ENCODE data around the gene ENDOU. TPM values are rescaled to one million over a fixed set of nuclear protein-coding genes. Genes with fewer than 3 reads are reported as not detected.

ENDOU gene
- total RNA-seq, 1 donor from 2014 or later, result 0.32 TPM

GRCh38 chr12:47735649-47736048 is 10.4 kb upstream of the ENDOU start:
- no peaks in the 10 kb centered on the region for H3K27me3 ChIP-seq
- H3K4me1 ChIP-seq, result peaks cover 45% of the 10 kb centered on the region
- no peaks in the 10 kb centered on the region for H3K9me3 ChIP-seq
- DNase-seq (no peak), ATAC-seq (no peak)
- TF ChIP-seq CTCF (IDR thresholded peaks at IDR 0.05), result no peak
- no peaks in the 10 kb centered on the region for H3K36me3 ChIP-seq
- no peak overlapping the region for H3K4me3 ChIP-seq
- H3K27ac ChIP-seq, result peak overlapping the region; percentile 78
- intact Hi-C loops (cut with DNase I), result no loop called here

- no peak for DNase-seq
- H3K9me3 ChIP-seq, result no peaks in the 10 kb centered on the region
- intact Hi-C loops (cut with DNase I), result no loop called here
- H3K36me3 ChIP-seq, result no peaks in the 10 kb centered on the region
- no peaks in the 10 kb centered on the region for H3K27me3 ChIP-seq
- no peak for ATAC-seq
- H3K4me1 ChIP-seq, result peaks cover 38% of the 10 kb centered on the region
- peak overlapping the region; percentile 78 for H3K27ac ChIP-seq
- no peak overlapping the region for H3K4me3 ChIP-seq
- TF ChIP-seq CTCF (IDR thresholded peaks at IDR 0.05), result no peak
Measured at GRCh38 chr12:47734725-47735480, 9.6 kb upstream of the ENDOU start.

GRCh38 chr12:47733142-47733541 is 7.9 kb upstream of the ENDOU start:
- no peak for DNase-seq

GRCh38 chr12:47732504-47732903 is 7.2 kb upstream of the ENDOU start:
- TF ChIP-seq CTCF (IDR thresholded peaks at IDR 0.05), result no peak

More at GRCh38 chr12:47733142-47733541, 7.9 kb upstream of the ENDOU start:
- H3K36me3 ChIP-seq, result no peaks in the 10 kb centered on the region
- H3K4me3 ChIP-seq, result no peak overlapping the region
- ATAC-seq, result no peak
- peaks cover 38% of the 10 kb centered on the region for H3K4me1 ChIP-seq
- no peak for TF ChIP-seq CTCF (IDR thresholded peaks at IDR 0.05)
- no peaks in the 10 kb centered on the region for H3K27me3 ChIP-seq
- no peak overlapping the region for H3K27ac ChIP-seq
- H3K9me3 ChIP-seq, result no peaks in the 10 kb centered on the region
- intact Hi-C loops (cut with DNase I), result no loop called here

GRCh38 chr12:47731723-47732122 is 6.4 kb upstream of the ENDOU start:
- H3K36me3 ChIP-seq, result no peaks in the 10 kb centered on the region
- H3K9me3 ChIP-seq, result no peaks in the 10 kb centered on the region
- H3K4me3 ChIP-seq, result no peak overlapping the region
- no peak for ATAC-seq
- no peak overlapping the region for H3K27ac ChIP-seq
- intact Hi-C loops (cut with DNase I), result no loop called here
- peaks cover 24% of the 10 kb centered on the region for H3K4me1 ChIP-seq
- H3K27me3 ChIP-seq, result no peaks in the 10 kb centered on the region
- no peak for TF ChIP-seq CTCF (IDR thresholded peaks at IDR 0.05)
- DNase-seq, result no peak

More at GRCh38 chr12:47732504-47732903, 7.2 kb upstream of the ENDOU start:
- no peak for DNase-seq
- Histone ChIP-seq H3K36me3 (no peaks in the 10 kb centered on the region), H3K27ac (no peak overlapping the region), H3K4me1 (peaks cover 31% of the 10 kb centered on the region), H3K9me3 (no peaks in the 10 kb centered on the region), H3K27me3 (no peaks in the 10 kb centered on the region), H3K4me3 (no peak overlapping the region)
- intact Hi-C loops (cut with DNase I), result no loop called here
- no peak for ATAC-seq

All from upper lobe of right lung (tissue), 1 donor.